ENCODE data around the gene ASXL1.

DNA sequence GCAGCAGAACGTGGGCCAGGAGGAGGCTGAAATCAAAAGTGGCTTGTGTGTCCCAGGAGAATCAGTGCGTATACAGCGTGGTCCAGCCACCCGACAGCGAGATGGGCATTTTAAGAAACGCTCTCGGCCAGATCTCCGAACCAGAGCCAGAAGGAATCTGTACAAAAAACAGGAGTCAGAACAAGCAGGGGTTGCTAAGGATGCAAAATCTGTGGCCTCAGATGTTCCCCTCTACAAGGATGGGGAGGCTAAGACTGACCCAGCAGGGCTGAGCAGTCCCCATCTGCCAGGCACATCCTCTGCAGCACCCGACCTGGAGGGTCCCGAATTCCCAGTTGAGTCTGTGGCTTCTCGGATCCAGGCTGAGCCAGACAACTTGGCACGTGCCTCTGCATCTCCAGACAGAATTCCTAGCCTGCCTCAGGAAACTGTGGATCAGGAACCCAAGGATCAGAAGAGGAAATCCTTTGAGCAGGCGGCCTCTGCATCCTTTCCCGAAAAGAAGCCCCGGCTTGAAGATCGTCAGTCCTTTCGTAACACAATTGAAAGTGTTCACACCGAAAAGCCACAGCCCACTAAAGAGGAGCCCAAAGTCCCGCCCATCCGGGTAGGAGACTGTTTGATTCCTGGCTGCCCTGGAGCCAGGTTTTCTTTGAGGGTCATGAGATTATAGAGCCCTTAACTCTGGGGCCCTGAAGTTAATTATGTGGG is 75.3 kb downstream of the ASXL1 start:
- TF ChIP-seq EZH2 (IDR thresholded peaks at IDR 0.05; ENCODE audit: borderline replicate concordance, control insufficient read depth, low read depth, low read length) (no peak), ATF3 (IDR thresholded peaks at IDR 0.05; ENCODE audit: borderline replicate concordance, extremely low read depth, low read depth, low read length) (no peak), MYC (IDR thresholded peaks at IDR 0.05; ENCODE audit: insufficient read depth, insufficient read length, insufficient replicate concordance, low read length, severe bottlenecking) (no peak), POLR2A (IDR thresholded peaks at IDR 0.05; ENCODE audit: low read depth, low read length) (no peak)
- TF ChIP-seq, protein P1, sequence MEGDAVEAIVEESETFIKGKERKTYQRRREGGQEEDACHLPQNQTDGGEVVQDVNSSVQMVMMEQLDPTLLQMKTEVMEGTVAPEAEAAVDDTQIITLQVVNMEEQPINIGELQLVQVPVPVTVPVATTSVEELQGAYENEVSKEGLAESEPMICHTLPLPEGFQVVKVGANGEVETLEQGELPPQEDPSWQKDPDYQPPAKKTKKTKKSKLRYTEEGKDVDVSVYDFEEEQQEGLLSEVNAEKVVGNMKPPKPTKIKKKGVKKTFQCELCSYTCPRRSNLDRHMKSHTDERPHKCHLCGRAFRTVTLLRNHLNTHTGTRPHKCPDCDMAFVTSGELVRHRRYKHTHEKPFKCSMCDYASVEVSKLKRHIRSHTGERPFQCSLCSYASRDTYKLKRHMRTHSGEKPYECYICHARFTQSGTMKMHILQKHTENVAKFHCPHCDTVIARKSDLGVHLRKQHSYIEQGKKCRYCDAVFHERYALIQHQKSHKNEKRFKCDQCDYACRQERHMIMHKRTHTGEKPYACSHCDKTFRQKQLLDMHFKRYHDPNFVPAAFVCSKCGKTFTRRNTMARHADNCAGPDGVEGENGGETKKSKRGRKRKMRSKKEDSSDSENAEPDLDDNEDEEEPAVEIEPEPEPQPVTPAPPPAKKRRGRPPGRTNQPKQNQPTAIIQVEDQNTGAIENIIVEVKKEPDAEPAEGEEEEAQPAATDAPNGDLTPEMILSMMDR (IDR thresholded peaks at IDR 0.05 in 2 of 3, conservative IDR thresholded peaks at IDR 0.05 in 1 of 3; ENCODE audit: control insufficient read depth in 2 of 3, extremely low read depth in 1 of 3, insufficient read depth in 1 of 3, low read depth in 3 of 3, low read length in 3 of 3): no peak
